GM12874 (cell line): ENCODE data around the gene SH3BP5L.

ENCODE experiments used
- CTCF ChIP-seq: IDR thresholded peaks from 2 replicates; pipeline ENCODE4 v1.5.1; 2011; ENCODE audit warnings: low read depth, mild to moderate bottlenecking, control low read depth, low read length, moderate library complexity; ENCODE audit not compliant: insufficient read depth

SH3BP5L gene

GRCh38 chr1:248787430-248787829 lies 38.3 kb downstream of the SH3BP5L start:
- TF ChIP-seq CTCF: no peak

- TF ChIP-seq CTCF: no peak
These were observed 39.6 kb downstream of the SH3BP5L start for GRCh38 chr1:248786156-248786555.

- no peak for TF ChIP-seq CTCF
These were observed 42.3 kb downstream of the SH3BP5L start for GRCh38 chr1:248783367-248783766.

GRCh38 chr1:248782416-248783141 lies 43.1 kb downstream of the SH3BP5L start:
- TF ChIP-seq CTCF: no peak

GRCh38 chr1:248779350-248779749 lies 46.4 kb downstream of the SH3BP5L start:
- TF ChIP-seq CTCF: no peak

- TF ChIP-seq CTCF: no peak
These were observed 46.8 kb downstream of the SH3BP5L start for GRCh38 chr1:248778906-248779305.

- no peak for TF ChIP-seq CTCF
These were observed 48.7 kb downstream of the SH3BP5L start for GRCh38 chr1:248776991-248777390.

GRCh38 chr1:248775441-248775840 lies 50.3 kb downstream of the SH3BP5L start:
- no peak for TF ChIP-seq CTCF
